ENCODE data around the gene CAPN3.
"Not testable (repeated sequence)": the region's sequence is repeated elsewhere in the genome, so short reads cannot be mapped to it uniquely, and the experiment has no call there.

CAPN3 gene

DNA sequence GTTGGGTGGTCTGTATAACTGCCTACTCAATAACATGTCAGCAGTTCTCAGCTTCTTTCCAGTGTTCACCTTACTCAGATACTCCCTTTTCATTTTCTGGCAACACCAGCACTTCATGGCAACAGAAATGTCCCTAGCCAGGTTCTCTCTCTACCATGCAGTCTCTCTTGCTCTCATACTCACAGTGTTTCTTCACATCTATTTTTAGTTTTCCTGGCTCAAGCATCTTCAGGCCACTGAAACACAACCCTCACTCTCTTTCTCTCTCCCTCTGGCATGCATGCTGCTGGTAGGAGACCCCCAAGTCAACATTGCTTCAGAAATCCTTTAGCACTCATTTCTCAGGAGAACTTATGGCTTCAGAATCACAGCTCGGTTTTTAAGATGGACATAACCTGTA, at the start of gene CAPN3:
Gene CAPN3, plus strand, starts transcription at position 253 of the 400 bp plus-strand sequence. CDS start 305 bp downstream, outside the sequence.
- DNase-seq (ENCODE audit: low read depth) = no peak

DNA sequence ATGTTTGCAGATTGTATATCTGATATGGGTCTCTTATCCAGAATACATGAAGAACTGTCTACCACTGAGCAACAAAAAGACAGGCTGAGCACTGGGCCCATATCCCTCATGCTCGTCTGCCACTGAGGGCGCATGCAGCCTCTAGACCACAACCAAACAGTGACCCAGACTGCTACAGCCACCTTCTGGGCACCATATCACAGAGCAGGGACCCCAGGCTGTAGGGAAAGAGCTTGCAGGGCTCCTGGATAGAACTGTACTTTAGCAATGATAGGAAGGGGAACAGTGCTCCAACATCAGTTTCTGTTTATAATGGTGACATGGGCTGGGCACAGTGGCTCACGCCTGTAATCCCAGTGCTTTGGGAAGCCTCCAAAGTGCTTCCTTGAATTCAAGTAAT, 45.8 kb upstream of the CAPN3 start:
- no peak for DNase-seq (ENCODE audit: low read depth)

DNA sequence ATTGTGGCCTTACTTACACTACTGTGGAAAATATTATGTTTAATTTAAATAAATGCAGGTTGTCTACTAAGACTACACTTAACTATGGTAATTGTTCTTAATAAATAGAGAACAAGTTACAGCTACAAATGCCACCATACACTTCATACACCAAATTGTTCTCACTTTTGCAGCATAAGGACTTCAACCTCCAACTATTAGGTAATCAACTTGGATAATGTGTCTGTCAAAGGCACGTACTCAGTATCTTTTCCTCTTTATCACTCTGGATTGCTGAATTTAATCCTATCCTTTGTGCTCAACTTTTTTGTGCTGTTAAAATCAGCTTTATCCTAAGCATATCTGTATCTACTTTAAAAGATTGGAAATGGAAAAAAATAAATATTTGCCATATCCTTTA, 44.5 kb upstream of the CAPN3 start:
- no peak for DNase-seq (ENCODE audit: low read depth)

DNA sequence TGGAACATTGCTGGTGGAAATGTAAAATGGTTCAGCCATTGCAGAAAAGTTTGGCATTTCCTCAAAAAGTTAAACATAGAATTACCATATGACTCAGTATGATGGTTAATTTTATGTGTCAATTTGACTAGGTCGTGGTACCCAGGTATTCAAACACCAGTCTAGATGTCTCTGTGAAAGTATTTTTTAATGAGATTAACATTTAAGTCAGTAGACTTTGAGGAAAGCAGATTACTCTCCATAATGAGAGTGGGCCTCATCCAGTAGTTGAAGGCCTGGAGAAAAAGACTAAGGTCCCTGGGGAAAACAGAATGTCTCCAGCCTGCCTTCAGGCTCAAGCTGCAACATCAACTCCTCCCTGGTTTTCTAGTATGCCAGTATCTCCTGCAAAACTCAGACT, 43.8 kb upstream of the CAPN3 start:
- no peak for DNase-seq (ENCODE audit: low read depth)

- DNase-seq (ENCODE audit: low read depth) = not testable (repeated sequence)
These were observed 43.0 kb upstream of the CAPN3 start for GRCh38 chr15:42316282-42316805.

DNA sequence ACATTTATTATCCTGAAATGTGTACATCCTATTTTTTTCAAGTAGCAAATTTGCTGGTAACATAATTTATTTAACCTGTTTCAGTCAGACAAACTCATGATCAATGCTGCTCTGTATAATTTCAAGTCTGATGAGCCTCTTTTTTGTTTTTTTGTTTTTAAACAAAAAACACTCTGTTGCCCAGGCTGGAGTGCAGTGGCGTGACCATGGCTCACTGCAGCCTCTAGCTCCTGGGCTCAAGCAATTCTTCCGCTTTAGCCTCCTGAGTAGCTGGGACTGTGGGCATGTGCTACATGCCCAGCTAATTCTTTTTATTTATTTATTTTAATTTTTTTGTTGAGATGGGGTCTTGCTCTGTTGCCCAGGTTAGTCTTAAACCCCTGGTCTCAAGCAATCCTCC, 40.1 kb upstream of the CAPN3 start:
- no peak for DNase-seq (ENCODE audit: low read depth)

GRCh38 chr15:42324308-42324707, 35.0 kb upstream of the CAPN3 start:
- DNase-seq (ENCODE audit: low read depth) = no peak

GRCh38 chr15:42329161-42329560, 30.1 kb upstream of the CAPN3 start:
- no peak for DNase-seq (ENCODE audit: low read depth)

GRCh38 chr15:42329992-42330391, 29.3 kb upstream of the CAPN3 start:
- DNase-seq (ENCODE audit: low read depth) = no peak

GRCh38 chr15:42331235-42331634, 28.1 kb upstream of the CAPN3 start:
- no peak for DNase-seq (ENCODE audit: low read depth)

DNA sequence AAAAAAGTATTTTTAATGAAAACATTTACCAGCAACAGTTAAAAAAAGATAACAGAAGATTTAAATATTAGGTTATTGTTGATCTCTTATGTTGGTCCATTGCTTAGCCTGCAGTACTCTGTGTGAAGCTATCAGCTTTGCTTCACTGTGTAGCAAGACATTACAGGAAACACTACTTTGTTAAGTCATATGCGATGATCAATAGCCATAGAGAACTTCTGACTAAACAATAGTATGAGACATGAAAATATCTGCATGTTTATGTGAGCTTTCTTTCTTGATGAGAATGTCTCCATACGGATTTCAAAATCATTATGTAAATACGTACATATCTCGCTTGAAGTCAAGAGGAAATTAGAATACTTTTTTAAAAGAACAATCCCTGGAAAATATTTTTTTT, 27.0 kb upstream of the CAPN3 start:
- DNase-seq (ENCODE audit: low read depth) = no peak

- DNase-seq (ENCODE audit: low read depth) = no peak
These were observed 24.2 kb upstream of the CAPN3 start for GRCh38 chr15:42335074-42335473.

GRCh38 chr15:42336650-42337049, 22.7 kb upstream of the CAPN3 start:
- not testable (repeated sequence) for DNase-seq (ENCODE audit: low read depth)

GRCh38 chr15:42337104-42337503, 22.2 kb upstream of the CAPN3 start:
- DNase-seq (ENCODE audit: low read depth) = not testable (repeated sequence)

- no peak for DNase-seq (ENCODE audit: low read depth)
These were observed 20.8 kb upstream of the CAPN3 start for GRCh38 chr15:42338500-42338899.

DNA sequence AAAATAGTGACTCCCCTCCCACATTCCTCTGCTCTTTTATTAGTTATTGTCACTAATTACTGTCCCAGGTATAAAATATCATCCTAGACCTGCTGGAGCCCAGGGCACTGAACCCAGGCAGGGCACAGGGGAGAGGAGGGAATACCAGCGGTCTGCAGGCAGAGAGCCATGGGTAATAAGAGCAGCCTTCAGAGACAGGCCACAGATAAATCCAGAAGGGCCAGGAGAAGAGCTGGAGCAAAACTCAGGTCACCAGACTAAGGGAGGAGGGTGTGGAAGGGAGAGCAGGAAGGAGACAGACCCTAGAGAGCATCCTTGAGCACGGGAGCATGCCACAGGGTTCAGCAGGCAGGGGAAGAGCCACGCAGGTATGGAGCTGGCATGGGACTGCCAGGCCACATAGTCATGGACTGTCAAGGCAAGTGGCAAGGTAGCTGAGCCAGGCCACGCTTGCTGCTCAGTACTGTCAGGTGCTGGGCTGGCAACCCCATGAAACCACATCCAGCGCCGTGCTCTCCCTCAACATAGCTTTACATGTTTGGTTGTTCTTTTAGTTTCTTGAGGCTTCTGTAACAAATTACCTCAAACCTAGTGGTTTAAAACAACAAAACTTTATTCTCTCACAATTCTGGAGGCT, 15.6 kb upstream of the CAPN3 start:
- no peak for DNase-seq (ENCODE audit: low read depth)

DNA sequence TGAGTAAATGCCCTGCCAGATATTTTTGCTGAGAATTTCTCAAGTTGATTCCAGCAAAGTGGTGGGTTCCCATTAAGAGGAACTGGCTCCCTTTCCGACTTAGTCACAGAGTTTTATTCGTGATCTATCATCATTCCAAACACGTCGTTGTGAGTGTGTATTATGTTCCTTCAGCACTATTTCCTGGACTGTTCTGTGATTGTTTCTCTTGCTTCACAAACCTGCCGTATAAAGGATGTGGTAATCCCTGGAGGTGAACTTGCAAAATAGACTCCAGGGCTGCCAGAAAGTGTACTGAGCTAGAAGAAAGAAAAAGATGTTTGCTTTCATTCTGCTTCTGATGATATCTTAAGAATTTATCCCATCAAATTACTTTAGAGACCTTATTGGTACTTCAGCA, 14.5 kb upstream of the CAPN3 start:
- DNase-seq (ENCODE audit: low read depth) = no peak

DNA sequence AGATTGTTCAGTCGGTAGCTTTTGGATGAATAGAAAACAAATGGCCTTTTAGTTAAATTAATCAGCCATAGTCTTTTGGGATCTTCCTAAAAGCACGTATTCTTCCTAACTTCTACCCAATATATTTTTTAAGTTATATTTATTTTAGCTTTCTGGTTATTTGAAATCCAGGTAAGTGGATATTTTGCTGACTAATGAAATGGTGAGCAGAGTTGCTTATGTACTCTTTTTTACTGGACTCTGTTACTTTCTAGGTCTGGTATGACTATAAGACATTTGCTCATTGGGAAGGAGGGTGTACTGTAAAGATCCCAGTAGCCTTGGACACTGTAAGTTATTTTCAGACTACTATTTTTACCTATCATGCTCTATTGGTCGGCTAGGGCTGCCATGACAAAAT, 13.8 kb upstream of the CAPN3 start:
- no peak for DNase-seq (ENCODE audit: low read depth)

GRCh38 chr15:42348083-42348482, 11.2 kb upstream of the CAPN3 start:
- DNase-seq (ENCODE audit: low read depth) = no peak

- DNase-seq (ENCODE audit: low read depth) = no peak
These were observed 10.1 kb upstream of the CAPN3 start for GRCh38 chr15:42349186-42349585.

DNA sequence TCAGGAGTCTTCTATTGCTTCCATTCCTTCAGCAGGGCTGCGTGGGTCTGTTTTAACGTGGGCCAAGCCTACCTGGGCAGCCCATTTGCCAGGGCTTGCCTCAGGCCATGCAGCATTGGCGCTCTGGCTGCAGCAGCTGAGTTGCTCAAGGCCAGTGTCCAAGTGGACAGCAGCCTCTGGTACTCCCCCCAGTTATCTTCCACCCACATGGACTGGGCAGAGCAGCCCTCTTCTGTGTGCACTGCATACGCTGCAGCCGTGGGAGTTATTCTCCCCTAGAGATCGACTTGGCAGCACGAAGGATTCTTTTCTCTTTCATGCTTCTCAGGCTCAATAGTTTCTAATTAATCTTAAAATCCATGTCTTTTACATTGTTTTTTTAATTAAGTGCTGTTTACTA, 6.9 kb upstream of the CAPN3 start:
- DNase-seq (ENCODE audit: low read depth) = no peak

DNA sequence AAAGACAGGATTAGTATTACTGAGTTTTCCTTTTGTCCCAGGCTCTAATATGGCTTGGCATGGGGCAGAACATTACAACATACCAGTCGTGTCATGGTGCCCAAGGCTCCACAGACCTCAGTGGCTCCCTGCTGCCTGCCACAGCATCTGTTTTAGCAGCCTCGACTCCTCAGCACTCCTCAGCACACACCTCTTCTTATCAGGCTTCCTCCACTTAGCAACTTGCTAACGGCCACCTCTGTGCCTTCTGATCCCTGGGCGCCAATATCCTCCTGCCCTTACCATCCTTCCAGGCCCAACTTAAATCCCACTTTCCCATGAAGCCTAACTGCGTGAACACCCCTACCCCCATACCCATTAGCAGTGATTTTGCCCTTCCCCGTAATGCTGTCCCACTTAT, 6.2 kb upstream of the CAPN3 start:
- no peak for DNase-seq (ENCODE audit: low read depth)

DNA sequence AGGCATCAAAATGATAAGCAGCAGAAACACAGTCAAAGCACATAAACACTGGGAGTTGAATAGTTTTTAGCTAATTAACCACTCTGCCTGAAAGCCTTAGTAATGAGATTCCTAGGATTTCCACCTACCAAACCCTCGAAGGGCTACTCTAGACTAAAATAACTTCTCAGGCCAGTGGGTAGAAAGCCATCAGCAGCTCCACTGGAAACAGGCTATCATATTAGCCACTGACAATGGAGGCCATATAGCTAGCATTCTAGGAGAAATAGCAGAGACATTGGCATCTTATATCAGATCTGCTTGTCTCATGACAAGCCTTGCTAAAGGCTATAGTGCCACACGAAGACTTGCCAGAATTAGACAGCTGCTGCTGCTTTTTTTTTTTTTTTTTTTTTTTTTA, 4.5 kb upstream of the CAPN3 start:
- DNase-seq (ENCODE audit: low read depth) = no peak

DNA sequence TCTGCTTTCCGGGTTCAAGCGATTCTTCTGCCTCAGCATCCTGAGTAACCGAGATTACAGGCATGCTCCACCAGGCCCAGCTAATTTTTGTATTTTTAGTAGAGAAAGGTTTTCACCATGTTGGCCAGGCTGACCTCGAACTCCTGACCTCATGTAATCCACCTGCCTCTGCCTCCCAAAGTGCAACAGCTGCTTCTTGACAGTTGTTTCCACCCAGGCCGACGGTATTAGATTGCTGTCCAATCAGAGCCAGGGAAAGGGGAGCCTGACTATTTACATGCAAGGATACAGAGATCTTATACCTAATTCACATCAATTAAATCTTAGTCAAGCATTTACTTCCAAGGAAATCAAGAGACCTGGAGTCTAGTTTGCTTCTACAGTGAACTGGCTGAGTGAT, 4.0 kb upstream of the CAPN3 start:
- no peak for DNase-seq (ENCODE audit: low read depth)

Data from stimulated activated CD8-positive, alpha-beta memory T cell treated with anti-CD3 and anti-CD28 coated beads, Interleukin-15, amount 100 ng/mL, for 24 hours (primary cell).